CD4-positive, alpha-beta memory T cell (primary cell): ENCODE data around the gene TELO2. TPM values are rescaled to one million over a fixed set of nuclear protein-coding genes. Genes with fewer than 3 reads are reported as not detected.

Source experiments
- CTCF ChIA-PET: fragments of 350-600 bp; sonication (Branson Sonifier 250); formaldehyde crosslinking; loops from one replicate; lab custom pipeline; 2021; ENCODE audit warnings: inconsistent platforms; ENCODE audit not compliant: partially characterized antibody; lab: Charles Lee
- POLR2A ChIA-PET: fragments of 350-600 bp; sonication (Branson Sonifier 250); formaldehyde crosslinking; loops from one replicate; lab custom pipeline; 2021; ENCODE audit not compliant: partially characterized antibody; lab: Charles Lee
- DNase-seq, 5 donors: peaks; one replicate each; pipeline versions ENCODE4 v3.0.0 to v3.0.0-alpha.2; 2020 to 2022; ENCODE audit warnings: mixed read lengths in 1 of 5
- H3K27ac ChIP-seq: one replicate; pipeline ENCODE4 v1.7.0; 2013; ENCODE audit warnings: low read depth, low read length
- H3K27me3 ChIP-seq: 2 replicates; pipeline ENCODE4 v1.7.0; 2013; ENCODE audit warnings: mild to moderate bottlenecking, low read length, moderate library complexity; ENCODE audit not compliant: insufficient read depth
- H3K36me3 ChIP-seq: 2 replicates; pipeline ENCODE4 v1.7.0; 2013; ENCODE audit warnings: mild to moderate bottlenecking, low read length, moderate library complexity; ENCODE audit not compliant: insufficient read depth
- H3K4me1 ChIP-seq: 2 replicates; pipeline ENCODE4 v1.7.0; 2013; ENCODE audit warnings: mild to moderate bottlenecking, low read length, moderate library complexity; ENCODE audit not compliant: insufficient read depth
- H3K4me3 ChIP-seq, 2 donors: one replicate each; pipeline ENCODE4 v1.7.0; 2013; ENCODE audit warnings: low read length in 2 of 2, mild to moderate bottlenecking in 1 of 2
- H3K9me3 ChIP-seq, 2 donors: one replicate each; pipeline ENCODE4 v1.7.0; 2013; ENCODE audit warnings: low read length in 2 of 2, control low read depth in 1 of 2; ENCODE audit not compliant: control insufficient read depth in 1 of 2
- H3K27ac Mint-ChIP-seq, 7 donors: one replicate each; pipeline ENCODE4 v1.8.0; 2020 to 2021; ENCODE audit warnings: mixed read lengths in 7 of 7, mild to moderate bottlenecking in 6 of 7, inconsistent platforms in 3 of 7, moderate library complexity in 3 of 7
- H3K27me3 Mint-ChIP-seq, 2 donors: one replicate each; pipeline ENCODE4 v1.8.0; 2020 to 2021; ENCODE audit warnings: mixed read lengths in 2 of 2
- H3K36me3 Mint-ChIP-seq, 2 donors: one replicate each; pipeline ENCODE4 v1.8.0; 2020 to 2021; ENCODE audit warnings: mixed read lengths in 2 of 2, inconsistent platforms in 1 of 2, mild to moderate bottlenecking in 1 of 2
- H3K4me1 Mint-ChIP-seq, 4 donors: one replicate each; pipeline ENCODE4 v1.8.0; 2020 to 2021; ENCODE audit warnings: mixed read lengths in 4 of 4, mild to moderate bottlenecking in 1 of 4
- H3K4me3 Mint-ChIP-seq, 8 donors: one replicate each; pipeline ENCODE4 v1.8.0; 2020 to 2021; ENCODE audit warnings: mixed read lengths in 8 of 8, mild to moderate bottlenecking in 7 of 8, moderate library complexity in 6 of 8, inconsistent platforms in 3 of 8
- H3K9me3 Mint-ChIP-seq, 8 donors: one replicate each; pipeline ENCODE4 v1.8.0; 2020 to 2021; ENCODE audit warnings: mixed read lengths in 8 of 8, mild to moderate bottlenecking in 5 of 8, inconsistent platforms in 3 of 8, moderate library complexity in 1 of 8
- intact Hi-C: fragments of 100-400 bp; cut with micrococcal nuclease; formaldehyde crosslinking; loops from one replicate; pipeline ENCODE4 v1.15.1; 2023
- polyA plus RNA-seq, 2 donors: library from polyadenylated mRNA; unstranded; fragments of 300-500 nt; fragmentation: Illumina TruSeq; gene quantifications; one replicate each; pipeline ENCODE4 v1.2.3, GENCODE V29; 2021
- total RNA-seq, 2 experiments: library from RNA; stranded (reverse); gene quantifications; one replicate each; pipeline ENCODE4 v1.2.3, GENCODE V29; 2021

Gene TELO2
- total and polyA plus RNA-seq, 4 experiments from 2014 or later, result 11.3 to 56.0 (median 34.9) TPM

DNA sequence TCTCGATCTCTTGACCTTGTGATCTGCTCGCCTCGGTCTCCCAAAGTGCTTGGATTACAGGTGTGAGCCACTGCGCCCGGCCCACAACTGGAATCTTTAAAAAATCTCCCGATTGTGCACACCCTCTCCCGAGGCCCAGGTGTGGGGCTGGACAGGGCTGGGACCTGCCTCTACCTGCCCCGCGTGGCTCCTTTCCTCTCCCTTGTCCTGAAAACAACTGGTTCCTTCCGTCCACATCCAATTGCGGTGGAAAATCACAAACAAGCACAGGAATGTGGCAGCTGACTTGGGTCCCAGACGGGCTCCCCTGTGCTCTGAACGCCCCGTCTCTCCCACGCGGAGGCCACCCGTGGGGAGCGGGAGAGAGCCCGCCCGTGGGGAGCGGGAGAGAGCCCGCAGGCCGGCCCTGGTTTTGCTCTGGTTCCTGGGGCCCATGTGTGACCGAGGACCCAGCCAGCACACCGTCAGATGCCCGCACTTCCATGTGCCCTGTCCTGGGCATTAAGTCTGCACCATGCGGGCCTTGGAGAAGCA is 37.3 kb downstream of the TELO2 start:
- H3K4me1 ChIP-seq, result peaks cover 44% of the 10 kb centered on the region
- H3K27ac Mint-ChIP-seq, result peak overlapping the region in 5 of 7 donors; percentile 37 to 60 (median 55)
- no peaks in the 10 kb centered on the region for H3K27me3 ChIP-seq
- H3K4me1 Mint-ChIP-seq, result peaks cover 17 to 51% (median 31%) of the 10 kb centered on the region in 4 donors
- H3K9me3 Mint-ChIP-seq, result no peaks in the 10 kb centered on the region
- no peaks in the 10 kb centered on the region for H3K27me3 Mint-ChIP-seq
- peaks cover 7 to 9% of the 10 kb centered on the region in 2 donors for H3K36me3 Mint-ChIP-seq
- H3K4me3 ChIP-seq, result no peak overlapping the region
- H3K9me3 ChIP-seq, result no peaks in the 10 kb centered on the region
- no peak overlapping the region for H3K27ac ChIP-seq
- intact Hi-C loops, result no loop called here
- POLR2A ChIA-PET, result no interaction called here
- CTCF ChIA-PET, result no interaction called here
- H3K4me3 Mint-ChIP-seq, result peak overlapping the region in 2 of 8 donors; percentile 13 to 54
- DNase-seq, result no peak
- H3K36me3 ChIP-seq, result no peaks in the 10 kb centered on the region

DNA sequence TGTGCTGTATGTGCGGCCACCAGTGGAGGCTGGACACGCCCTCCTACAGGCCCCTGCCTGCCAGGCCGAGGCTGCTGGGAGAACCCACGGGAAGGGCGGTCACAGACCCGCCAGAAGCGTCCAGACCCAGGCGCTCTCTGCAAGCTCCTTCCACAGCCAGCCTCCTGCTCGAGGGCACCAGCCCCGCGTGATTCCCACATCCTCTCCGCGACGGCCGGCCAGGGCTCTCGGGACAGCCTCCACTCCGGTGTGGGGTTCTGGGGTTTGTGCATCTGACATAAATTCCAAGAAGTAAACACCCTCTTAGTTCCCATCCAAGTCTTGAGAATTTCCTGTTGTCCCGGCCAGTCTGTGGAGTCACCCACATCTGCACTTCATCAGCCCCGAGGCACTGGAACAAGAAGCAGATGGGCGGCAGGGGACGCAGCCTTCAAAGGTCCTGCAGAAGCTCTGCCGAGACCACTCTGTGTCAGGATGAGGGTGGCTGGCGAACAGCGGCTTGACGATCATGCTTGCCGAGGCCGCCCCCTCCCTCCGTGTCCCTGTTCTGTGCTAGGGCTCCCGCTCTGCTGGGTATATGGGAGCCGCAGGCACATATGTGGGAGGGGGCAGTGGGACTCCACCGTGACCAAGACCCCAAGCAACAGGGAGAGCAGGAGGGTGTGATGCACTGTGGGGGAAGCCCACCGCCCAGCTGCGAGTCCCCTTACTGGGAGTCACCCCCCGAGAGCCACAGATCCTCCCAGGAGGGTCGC is 37.9 kb downstream of the TELO2 start:
- intact Hi-C loops, result no loop called here
- H3K4me3 Mint-ChIP-seq, result peak overlapping the region in 1 of 8 donors; percentile 11
- peaks cover 13 to 48% (median 27%) of the 10 kb centered on the region in 4 donors for H3K4me1 Mint-ChIP-seq

DNA sequence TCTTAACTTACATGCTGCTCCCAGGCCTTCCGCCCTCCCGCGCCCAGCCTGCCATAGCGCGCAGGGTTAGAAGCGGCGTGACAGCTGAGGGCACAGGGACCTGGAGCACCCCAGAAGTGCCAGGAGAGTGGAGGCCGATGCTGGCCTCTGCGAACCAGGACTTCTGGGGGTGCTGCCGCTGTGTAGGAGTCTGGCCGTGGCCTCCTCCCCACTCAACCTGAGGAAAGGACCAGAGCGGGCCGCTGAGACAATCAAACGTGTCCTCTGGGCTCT is 38.4 kb downstream of the TELO2 start:
- Histone ChIP-seq H3K4me3 (no peak overlapping the region), H3K36me3 (peaks cover 11% of the 10 kb centered on the region), H3K27ac (no peak overlapping the region), H3K9me3 (no peaks in the 10 kb centered on the region), H3K27me3 (no peaks in the 10 kb centered on the region), H3K4me1 (peaks cover 42% of the 10 kb centered on the region)
- POLR2A ChIA-PET, result interaction anchor here (0.9 to 4.6 kb wide), 3 partner anchors 15 to 80 kb away, joined by 3 to 30 read pairs (median 3); partner anchors contain the start of gene TELO2
- CTCF ChIA-PET, result interaction anchor here (0.9 kb wide), 1 partner anchor 79 kb away, joined by 3 read pairs; no protein-coding TSS in a partner anchor
- peaks cover 14 to 51% (median 31%) of the 10 kb centered on the region in 4 donors for H3K4me1 Mint-ChIP-seq
- no peaks in the 10 kb centered on the region for H3K27me3 Mint-ChIP-seq
- H3K4me3 Mint-ChIP-seq, result peak overlapping the region in 1 of 8 donors; percentile 11
- no peak overlapping the region for H3K27ac Mint-ChIP-seq
- DNase-seq, result no peak
- peaks cover 12 to 19% of the 10 kb centered on the region in 2 donors for H3K36me3 Mint-ChIP-seq
- no peaks in the 10 kb centered on the region for H3K9me3 Mint-ChIP-seq
- intact Hi-C loops, result no loop called here

More for the DNA sequence above, 37.9 kb downstream of the TELO2 start:
- CTCF ChIA-PET, result interaction anchor here (0.9 kb wide), 1 partner anchor 80 kb away, joined by 3 read pairs; no protein-coding TSS in a partner anchor
- Histone ChIP-seq H3K27ac (no peak overlapping the region), H3K9me3 (no peaks in the 10 kb centered on the region), H3K4me1 (peaks cover 42% of the 10 kb centered on the region), H3K4me3 (no peak overlapping the region), H3K36me3 (peaks cover 6% of the 10 kb centered on the region), H3K27me3 (no peaks in the 10 kb centered on the region)
- Mint-ChIP-seq H3K36me3 (peaks cover 8 to 13% of the 10 kb centered on the region in 2 donors), H3K9me3 (no peaks in the 10 kb centered on the region), H3K27me3 (no peaks in the 10 kb centered on the region), H3K27ac (peak overlapping the region in 1 of 7 donors; percentile 42)
- DNase-seq, result no peak
- POLR2A ChIA-PET, result interaction anchor here (0.9 kb wide), 1 partner anchor 15 kb away, joined by 3 read pairs; no protein-coding TSS in a partner anchor

DNA sequence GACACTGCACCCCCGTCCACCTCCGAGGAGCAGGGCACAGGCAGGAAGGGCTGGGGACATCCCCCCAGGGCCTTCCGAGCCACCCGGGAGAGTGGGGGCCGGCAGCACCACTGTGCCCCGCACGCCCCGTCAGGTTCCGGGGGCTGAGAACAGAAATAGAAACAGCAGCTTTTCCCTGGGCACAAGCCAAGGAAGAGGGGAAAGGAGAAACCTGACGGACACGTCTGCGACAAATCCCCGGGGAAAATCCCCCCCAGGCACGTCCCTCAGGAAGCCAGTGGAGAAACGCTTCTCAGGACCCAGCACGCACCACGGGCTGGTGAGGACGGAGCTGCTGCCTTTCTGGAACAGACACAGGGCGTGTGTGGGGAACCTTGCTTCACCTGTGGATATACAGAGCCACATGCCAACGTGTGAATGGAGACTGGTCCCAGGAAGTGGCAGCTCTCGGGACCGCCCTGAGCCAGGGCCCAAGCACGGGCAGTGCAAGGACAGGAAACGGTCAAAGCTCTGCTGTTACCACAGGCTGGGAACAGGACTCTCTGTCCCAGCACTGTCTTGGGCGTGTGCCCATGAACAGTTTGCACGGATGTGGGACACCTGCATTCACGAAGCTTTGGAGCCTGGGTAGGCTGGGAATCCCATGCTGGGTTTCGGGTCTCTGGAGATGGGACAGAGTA is 39.1 kb downstream of the TELO2 start:
- no peak for DNase-seq
- H3K4me1 Mint-ChIP-seq, result peaks cover 19 to 51% (median 32%) of the 10 kb centered on the region in 4 donors

DNA sequence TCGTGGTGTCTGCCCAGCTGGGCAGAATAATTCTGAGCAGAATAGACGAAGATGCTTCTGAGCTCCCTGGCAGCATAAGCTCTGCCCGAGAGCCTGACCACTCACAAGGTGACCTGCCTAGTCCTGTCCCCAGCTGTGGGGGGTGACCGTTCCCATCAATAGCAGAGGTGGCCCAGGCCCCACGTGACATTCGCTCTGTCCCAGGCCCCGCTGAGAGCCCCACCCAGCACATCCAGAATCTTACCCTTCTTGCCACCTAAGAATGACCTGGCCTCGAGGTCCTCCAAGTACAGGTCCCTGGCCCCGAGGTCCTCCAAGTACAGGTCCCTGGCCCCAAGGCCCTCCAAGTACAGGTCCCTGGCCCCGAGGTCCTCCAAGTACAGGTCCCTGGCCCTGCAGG is 39.6 kb downstream of the TELO2 start:
- H3K36me3 ChIP-seq, result peaks cover 22% of the 10 kb centered on the region
- no peaks in the 10 kb centered on the region for H3K9me3 Mint-ChIP-seq
- H3K27me3 Mint-ChIP-seq, result no peaks in the 10 kb centered on the region
- peak overlapping the region; percentile 94 to 100 (median 98) for H3K4me3 Mint-ChIP-seq
- H3K27ac Mint-ChIP-seq, result peak overlapping the region in 6 of 7 donors; percentile 53 to 93 (median 81)
- peak overlapping the region in 1 of 2 donors; percentile 82 for H3K4me3 ChIP-seq
- H3K36me3 Mint-ChIP-seq, result peaks cover 21 to 28% of the 10 kb centered on the region in 2 donors
- ChIA-PET CTCF (interaction anchor here (0.6 kb wide), 1 partner anchor 70 kb away, joined by 3 read pairs; no protein-coding TSS in a partner anchor), POLR2A (interaction anchor here (1.0 to 4.6 kb wide), 16 partner anchors 9 to 250 kb away, joined by 3 to 47 read pairs (median 5); partner anchors contain the start of genes CLCN7, CRAMP1, IFT140 and JPT2)
- H3K4me1 Mint-ChIP-seq, result peaks cover 22 to 51% (median 35%) of the 10 kb centered on the region in 4 donors
- H3K4me1 ChIP-seq, result peaks cover 42% of the 10 kb centered on the region
- H3K9me3 ChIP-seq, result no peaks in the 10 kb centered on the region
- DNase-seq, result no peak
- H3K27me3 ChIP-seq, result no peaks in the 10 kb centered on the region
- peak overlapping the region; percentile 73 for H3K27ac ChIP-seq
- intact Hi-C loops, result no loop called here

More for the DNA sequence above, 39.1 kb downstream of the TELO2 start:
- Histone ChIP-seq H3K27me3 (no peaks in the 10 kb centered on the region), H3K27ac (no peak overlapping the region), H3K9me3 (no peaks in the 10 kb centered on the region), H3K4me3 (no peak overlapping the region), H3K4me1 (peaks cover 42% of the 10 kb centered on the region), H3K36me3 (peaks cover 18% of the 10 kb centered on the region)
- no peaks in the 10 kb centered on the region for H3K27me3 Mint-ChIP-seq
- peaks cover 17 to 23% of the 10 kb centered on the region in 2 donors for H3K36me3 Mint-ChIP-seq
- CTCF ChIA-PET, result no interaction called here
- no peaks in the 10 kb centered on the region for H3K9me3 Mint-ChIP-seq
- intact Hi-C loops, result no loop called here
- POLR2A ChIA-PET, result interaction anchor here (1.2 to 4.6 kb wide), 7 partner anchors 8 to 174 kb away, joined by 3 to 30 read pairs (median 6); partner anchors contain the start of genes JPT2, MAPK8IP3 and TELO2
- peak overlapping the region in 6 of 8 donors; percentile 25 to 100 (median 96) for H3K4me3 Mint-ChIP-seq
- H3K27ac Mint-ChIP-seq, result peak overlapping the region in 4 of 7 donors; percentile 29 to 56 (median 38)

DNA sequence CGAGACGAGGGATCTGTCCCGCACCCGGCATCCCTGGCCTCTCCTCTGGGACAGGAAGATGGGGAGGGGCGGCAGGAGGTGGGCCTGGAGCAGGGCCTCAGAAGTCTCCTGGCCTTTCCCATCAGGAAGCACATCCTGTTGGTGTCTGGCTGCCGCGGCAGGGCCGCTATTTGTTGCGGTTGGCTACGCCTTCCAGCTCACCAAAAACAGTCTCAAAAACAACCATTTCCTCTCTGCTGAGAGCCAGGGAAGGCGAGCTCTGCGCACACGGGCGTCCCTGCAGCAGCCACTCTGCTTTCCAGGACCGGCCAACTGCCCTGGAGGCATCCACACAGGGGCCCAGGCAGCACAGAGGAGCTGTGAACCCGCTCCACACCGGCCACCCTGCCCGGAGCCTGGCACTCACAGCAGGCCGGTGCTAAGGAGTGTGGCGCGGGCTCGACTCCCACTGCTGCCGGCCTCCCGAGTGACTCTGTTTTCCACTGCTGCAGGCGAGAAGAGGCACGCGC is 40.3 kb downstream of the TELO2 start, which contains the start of gene TMEM204:
TMEM204 (plus strand) TSS at position 224 of the 509 bp plus-strand sequence. CDS start 610 bp downstream, outside the sequence.
- Histone ChIP-seq H3K9me3 (no peaks in the 10 kb centered on the region), H3K27me3 (no peaks in the 10 kb centered on the region), H3K4me3 (peak within 1 kb of the TSS; percentile 82 to 96), H3K27ac (peak within 1 kb of the TSS; percentile 73), H3K36me3 (peaks cover 29% of the 10 kb centered on the region), H3K4me1 (peaks cover 42% of the 10 kb centered on the region)
- peak; percentile 42 to 62 (median 58) for DNase-seq
- Mint-ChIP-seq H3K4me3 (peak within 1 kb of the TSS; percentile 94 to 100 (median 98)), H3K36me3 (peaks cover 29 to 35% of the 10 kb centered on the region in 2 donors), H3K27ac (peak within 1 kb of the TSS; percentile 65 to 96 (median 93)), H3K9me3 (no peaks in the 10 kb centered on the region), H3K4me1 (peaks cover 24 to 53% (median 38%) of the 10 kb centered on the region in 4 donors), H3K27me3 (no peaks in the 10 kb centered on the region)
- ChIA-PET CTCF (interaction anchor here (0.6 kb wide), 1 partner anchor 71 kb away, joined by 3 read pairs; no protein-coding TSS in a partner anchor), POLR2A (interaction anchor here (0.7 to 4.6 kb wide), 21 partner anchors 8 to 745 kb away, joined by 3 to 47 read pairs (median 4); partner anchors contain the start of genes CHTF18, CLCN7, CRAMP1 and IFT140)
- intact Hi-C loops, result no loop called here
